ENCODE results near the gene SLC33A1. TPM values are rescaled to one million over a fixed set of nuclear protein-coding genes. Genes with fewer than 3 reads are reported as not detected.

Gene SLC33A1
- total RNA-seq, 1 donor from 2014 or later = 19.8 TPM

GRCh38 chr3:155880286-155880685 lies 26.1 kb upstream of the SLC33A1 start:
- Histone ChIP-seq H3K27me3 (ENCODE audit: control insufficient read depth in 3 of 3, insufficient read depth in 3 of 3, low read length in 3 of 3) (no peaks in the 10 kb centered on the region), H3K36me3 (ENCODE audit: control insufficient read depth in 3 of 3, insufficient read depth in 3 of 3, low read length in 3 of 3) (no peaks in the 10 kb centered on the region), H3K27ac (ENCODE audit: low read depth, low read length) (no peak overlapping the region), H3K4me1 (ENCODE audit: control insufficient read depth in 3 of 3, insufficient read depth in 3 of 3, low read length in 3 of 3) (peaks cover 0 to under 1% (median 0%) of the 10 kb centered on the region in 3 donors), H3K9me3 (ENCODE audit: control insufficient read depth in 3 of 3, low read length in 3 of 3) (no peaks in the 10 kb centered on the region), H3K9ac (ENCODE audit: low read depth in 1 of 3, low read length in 3 of 3) (no peak overlapping the region), H3K4me3 (ENCODE audit: low read length in 3 of 3) (no peak overlapping the region)

DNA sequence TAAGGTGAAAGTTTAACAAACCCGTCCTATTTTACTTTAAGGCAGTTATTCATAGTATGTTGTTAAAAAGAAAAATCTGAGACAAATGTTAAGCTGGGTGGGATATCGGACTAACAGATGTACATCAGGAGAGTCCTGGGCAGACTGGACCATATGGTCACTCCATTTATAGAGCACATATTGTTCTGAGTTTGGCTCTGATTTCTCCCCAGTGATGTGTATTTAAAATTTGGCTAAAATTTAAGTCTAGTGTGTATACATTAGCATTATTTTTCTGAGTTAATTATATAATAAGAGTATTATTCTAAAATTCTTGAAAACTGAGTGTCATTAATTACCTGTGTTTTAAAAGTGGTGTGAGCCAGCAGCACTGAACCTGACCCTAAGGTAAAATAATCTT lies 22.3 kb upstream of the SLC33A1 start:
- Histone ChIP-seq H3K4me1 (ENCODE audit: control insufficient read depth in 3 of 3, insufficient read depth in 3 of 3, low read length in 3 of 3) (peaks cover 6 to 15% (median 7%) of the 10 kb centered on the region in 3 donors), H3K9ac (ENCODE audit: low read depth in 1 of 3, low read length in 3 of 3) (no peak overlapping the region), H3K4me3 (ENCODE audit: low read length in 3 of 3) (no peak overlapping the region), H3K9me3 (ENCODE audit: control insufficient read depth in 3 of 3, low read length in 3 of 3) (no peaks in the 10 kb centered on the region), H3K27ac (ENCODE audit: low read depth, low read length) (no peak overlapping the region), H3K27me3 (ENCODE audit: control insufficient read depth in 3 of 3, insufficient read depth in 3 of 3, low read length in 3 of 3) (no peaks in the 10 kb centered on the region), H3K36me3 (ENCODE audit: control insufficient read depth in 3 of 3, insufficient read depth in 3 of 3, low read length in 3 of 3) (no peaks in the 10 kb centered on the region)

- no peak overlapping the region for H3K27ac ChIP-seq (ENCODE audit: low read depth, low read length)
- H3K4me3 ChIP-seq (ENCODE audit: low read length in 3 of 3) = no peak overlapping the region
- H3K27me3 ChIP-seq (ENCODE audit: control insufficient read depth in 3 of 3, insufficient read depth in 3 of 3, low read length in 3 of 3) = no peaks in the 10 kb centered on the region
- peaks cover 6 to 16% (median 7%) of the 10 kb centered on the region in 3 donors for H3K4me1 ChIP-seq (ENCODE audit: control insufficient read depth in 3 of 3, insufficient read depth in 3 of 3, low read length in 3 of 3)
- H3K9ac ChIP-seq (ENCODE audit: low read depth in 1 of 3, low read length in 3 of 3) = no peak overlapping the region
- H3K9me3 ChIP-seq (ENCODE audit: control insufficient read depth in 3 of 3, low read length in 3 of 3) = no peaks in the 10 kb centered on the region
- H3K36me3 ChIP-seq (ENCODE audit: control insufficient read depth in 3 of 3, insufficient read depth in 3 of 3, low read length in 3 of 3) = no peaks in the 10 kb centered on the region
Observed at GRCh38 chr3:155876037-155876436, 21.8 kb upstream of the SLC33A1 start.

- no peak overlapping the region for H3K27ac ChIP-seq (ENCODE audit: low read depth, low read length)
- no peaks in the 10 kb centered on the region for H3K9me3 ChIP-seq (ENCODE audit: control insufficient read depth in 3 of 3, low read length in 3 of 3)
- no peaks in the 10 kb centered on the region for H3K36me3 ChIP-seq (ENCODE audit: control insufficient read depth in 3 of 3, insufficient read depth in 3 of 3, low read length in 3 of 3)
- H3K9ac ChIP-seq (ENCODE audit: low read depth in 1 of 3, low read length in 3 of 3) = peak overlapping the region in 1 of 3 donors; percentile 88
- no peak overlapping the region for H3K4me3 ChIP-seq (ENCODE audit: low read length in 3 of 3)
- peaks cover 10 to 26% (median 17%) of the 10 kb centered on the region in 3 donors for H3K4me1 ChIP-seq (ENCODE audit: control insufficient read depth in 3 of 3, insufficient read depth in 3 of 3, low read length in 3 of 3)
- no peaks in the 10 kb centered on the region for H3K27me3 ChIP-seq (ENCODE audit: control insufficient read depth in 3 of 3, insufficient read depth in 3 of 3, low read length in 3 of 3)
Observed at GRCh38 chr3:155872904-155873646, 18.8 kb upstream of the SLC33A1 start.

DNA sequence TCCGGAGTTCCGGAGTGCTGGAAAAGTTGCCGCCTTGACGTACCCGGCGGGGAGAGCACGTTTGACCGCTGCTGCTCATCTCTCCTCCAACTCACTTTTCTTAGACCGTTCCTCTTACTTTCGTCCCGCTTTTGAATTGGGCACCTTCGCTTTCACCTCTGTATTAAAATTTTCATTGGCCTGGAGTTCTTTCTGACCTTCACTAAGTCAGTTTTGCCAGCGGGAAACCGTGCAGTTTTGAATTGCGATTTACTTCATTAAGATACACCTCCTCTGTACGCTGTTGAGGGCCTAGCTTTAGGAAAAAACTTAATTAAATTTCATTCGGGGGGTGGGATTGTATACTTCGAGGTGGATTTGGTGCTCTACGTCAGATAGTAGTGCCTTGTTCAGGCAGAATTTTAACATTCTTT lies 17.5 kb upstream of the SLC33A1 start:
- H3K4me3 ChIP-seq (ENCODE audit: low read length in 3 of 3) = peak overlapping the region; percentile 79 to 89 (median 79)

DNA sequence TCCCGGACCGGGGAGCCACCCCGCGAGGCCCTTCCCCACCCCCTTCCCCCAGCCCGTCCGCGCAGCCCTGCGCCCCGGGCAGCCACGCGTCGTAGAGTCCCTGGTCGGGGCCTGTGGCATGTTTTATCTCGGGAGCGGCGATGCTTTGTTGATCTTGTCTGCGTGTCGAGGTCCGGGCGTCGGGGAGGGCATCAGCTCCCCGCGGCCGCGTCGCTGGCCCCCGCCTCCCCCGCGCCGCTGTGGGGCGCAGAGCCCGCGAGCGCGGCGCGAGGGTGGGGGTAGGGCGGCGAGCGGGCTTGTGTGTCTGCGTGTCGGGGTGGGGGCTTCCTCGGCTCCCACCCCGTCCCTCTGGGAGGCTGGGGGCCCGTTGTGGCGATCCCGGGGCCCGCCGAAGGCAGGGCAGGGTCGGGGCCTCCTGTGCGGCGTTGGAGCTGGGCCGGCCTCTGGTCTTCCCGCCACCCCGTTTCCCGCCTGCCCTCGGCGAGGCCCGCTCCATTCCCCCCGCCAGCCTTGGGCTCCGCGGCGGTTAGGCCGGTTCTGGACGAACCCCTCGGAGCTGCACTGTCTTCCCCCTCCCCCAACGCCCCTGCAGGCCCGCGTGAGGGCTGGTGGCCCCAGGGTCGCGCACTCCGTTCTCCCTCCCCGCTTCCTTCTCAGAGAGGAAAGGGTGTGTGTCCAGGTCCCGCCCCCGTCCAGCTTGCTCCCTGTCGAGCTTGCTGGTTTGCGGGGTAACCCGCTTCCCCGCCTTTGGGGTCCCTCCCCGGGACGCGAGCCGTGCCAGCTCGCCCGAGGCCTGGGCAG lies 16.9 kb upstream of the SLC33A1 start:
- Histone ChIP-seq H3K27me3 (ENCODE audit: control insufficient read depth in 3 of 3, insufficient read depth in 3 of 3, low read length in 3 of 3) (no peaks in the 10 kb centered on the region), H3K4me3 (ENCODE audit: low read length in 3 of 3) (peak overlapping the region; percentile 79 to 89 (median 79)), H3K9ac (ENCODE audit: low read depth in 1 of 3, low read length in 3 of 3) (peak overlapping the region; percentile 79 to 88 (median 87)), H3K9me3 (ENCODE audit: control insufficient read depth in 3 of 3, low read length in 3 of 3) (no peaks in the 10 kb centered on the region), H3K27ac (ENCODE audit: low read depth, low read length) (peak overlapping the region; percentile 86), H3K4me1 (ENCODE audit: control insufficient read depth in 3 of 3, insufficient read depth in 3 of 3, low read length in 3 of 3) (peaks cover 10 to 26% (median 17%) of the 10 kb centered on the region in 3 donors), H3K36me3 (ENCODE audit: control insufficient read depth in 3 of 3, insufficient read depth in 3 of 3, low read length in 3 of 3) (no peaks in the 10 kb centered on the region)

More for the DNA sequence above, 17.5 kb upstream of the SLC33A1 start:
- no peaks in the 10 kb centered on the region for H3K27me3 ChIP-seq (ENCODE audit: control insufficient read depth in 3 of 3, insufficient read depth in 3 of 3, low read length in 3 of 3)
- H3K4me1 ChIP-seq (ENCODE audit: control insufficient read depth in 3 of 3, insufficient read depth in 3 of 3, low read length in 3 of 3) = peaks cover 10 to 26% (median 17%) of the 10 kb centered on the region in 3 donors
- H3K9ac ChIP-seq (ENCODE audit: low read depth in 1 of 3, low read length in 3 of 3) = peak overlapping the region; percentile 79 to 88 (median 87)
- no peaks in the 10 kb centered on the region for H3K9me3 ChIP-seq (ENCODE audit: control insufficient read depth in 3 of 3, low read length in 3 of 3)
- peak overlapping the region; percentile 86 for H3K27ac ChIP-seq (ENCODE audit: low read depth, low read length)
- no peaks in the 10 kb centered on the region for H3K36me3 ChIP-seq (ENCODE audit: control insufficient read depth in 3 of 3, insufficient read depth in 3 of 3, low read length in 3 of 3)

DNA sequence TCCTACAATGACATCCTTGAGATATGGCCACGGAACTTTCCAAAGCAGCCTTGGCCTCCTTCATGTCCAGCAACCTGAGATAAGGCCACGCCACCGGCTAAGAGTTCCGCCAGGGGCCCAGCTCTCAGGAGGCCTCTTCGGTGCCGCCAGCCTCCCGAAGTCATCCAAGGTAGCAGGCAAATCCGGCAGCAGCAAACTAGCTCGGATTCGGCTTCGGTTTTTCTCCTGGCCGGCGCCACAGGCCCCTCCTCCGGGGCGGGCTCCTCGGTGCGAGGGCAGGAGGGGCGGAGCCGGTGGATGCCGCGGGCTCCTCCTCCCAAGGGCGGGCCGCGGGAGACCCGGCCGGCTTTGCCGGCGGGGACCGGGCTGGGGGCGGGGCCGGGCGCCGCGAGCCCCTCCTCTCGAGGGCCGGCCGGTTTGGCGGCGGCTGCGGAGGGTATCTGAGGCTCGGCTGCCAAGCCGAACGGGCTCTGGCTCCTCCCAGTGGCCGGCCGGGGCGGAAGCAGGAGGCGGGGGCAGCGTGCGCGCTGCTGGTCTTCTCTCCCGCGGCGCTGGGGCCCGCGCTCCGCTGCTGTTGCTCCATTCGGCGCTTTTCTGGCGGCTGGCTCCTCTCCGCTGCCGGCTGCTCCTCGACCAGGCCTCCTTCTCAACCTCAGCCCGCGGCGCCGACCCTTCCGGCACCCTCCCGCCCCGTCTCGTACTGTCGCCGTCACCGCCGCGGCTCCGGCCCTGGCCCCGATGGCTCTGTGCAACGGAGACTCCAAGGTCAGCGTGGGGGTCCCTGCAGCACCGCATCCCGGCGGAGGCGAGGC lies 16.1 kb upstream of the SLC33A1 start, which contains the start of gene GMPS:
Gene GMPS (plus strand): TSS at position 518 of the 812 bp plus-strand sequence. CDS start 221 bp downstream, at position 739.
- Histone ChIP-seq H3K27ac (ENCODE audit: low read depth, low read length) (peak within 1 kb of the TSS; percentile 86), H3K4me3 (ENCODE audit: low read length in 3 of 3) (peak within 1 kb of the TSS; percentile 79 to 89 (median 89)), H3K36me3 (ENCODE audit: control insufficient read depth in 3 of 3, insufficient read depth in 3 of 3, low read length in 3 of 3) (no peaks in the 10 kb centered on the region), H3K27me3 (ENCODE audit: control insufficient read depth in 3 of 3, insufficient read depth in 3 of 3, low read length in 3 of 3) (no peaks in the 10 kb centered on the region), H3K9ac (ENCODE audit: low read depth in 1 of 3, low read length in 3 of 3) (peak within 1 kb of the TSS; percentile 87 to 90 (median 88)), H3K4me1 (ENCODE audit: control insufficient read depth in 3 of 3, insufficient read depth in 3 of 3, low read length in 3 of 3) (peaks cover 10 to 26% (median 17%) of the 10 kb centered on the region in 3 donors), H3K9me3 (ENCODE audit: control insufficient read depth in 3 of 3, low read length in 3 of 3) (no peaks in the 10 kb centered on the region)

DNA sequence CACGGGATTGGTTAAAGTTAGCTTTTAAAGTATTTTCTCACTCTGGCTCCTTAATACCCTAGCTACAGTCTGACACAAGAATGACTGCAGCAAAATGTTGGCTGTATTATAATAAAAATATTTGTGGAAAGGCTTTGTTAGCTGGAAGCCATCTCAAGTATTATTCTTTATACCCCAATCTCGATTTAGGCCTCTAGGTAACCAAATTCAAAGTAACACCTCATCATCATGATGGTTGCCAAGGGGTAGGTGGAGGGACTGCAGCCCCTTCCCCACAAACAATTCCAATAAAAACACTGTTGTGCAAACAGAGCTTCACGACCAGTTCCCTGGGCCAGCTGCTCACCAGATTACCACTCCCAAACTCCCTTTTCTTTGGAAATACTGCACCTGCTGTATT lies 15.5 kb upstream of the SLC33A1 start:
- H3K27ac ChIP-seq (ENCODE audit: low read depth, low read length) = peak overlapping the region; percentile 80
- H3K9me3 ChIP-seq (ENCODE audit: control insufficient read depth in 3 of 3, low read length in 3 of 3) = no peaks in the 10 kb centered on the region
- H3K4me1 ChIP-seq (ENCODE audit: control insufficient read depth in 3 of 3, insufficient read depth in 3 of 3, low read length in 3 of 3) = peaks cover 10 to 21% (median 17%) of the 10 kb centered on the region in 3 donors
- H3K4me3 ChIP-seq (ENCODE audit: low read length in 3 of 3) = peak overlapping the region; percentile 73 to 89 (median 74)
- no peaks in the 10 kb centered on the region for H3K36me3 ChIP-seq (ENCODE audit: control insufficient read depth in 3 of 3, insufficient read depth in 3 of 3, low read length in 3 of 3)
- H3K9ac ChIP-seq (ENCODE audit: low read depth in 1 of 3, low read length in 3 of 3) = peak overlapping the region; percentile 86 to 90 (median 87)
- H3K27me3 ChIP-seq (ENCODE audit: control insufficient read depth in 3 of 3, insufficient read depth in 3 of 3, low read length in 3 of 3) = no peaks in the 10 kb centered on the region

GRCh38 chr3:155863072-155863784 lies 9.0 kb upstream of the SLC33A1 start:
- Histone ChIP-seq H3K36me3 (ENCODE audit: control insufficient read depth in 3 of 3, insufficient read depth in 3 of 3, low read length in 3 of 3) (no peaks in the 10 kb centered on the region), H3K27ac (ENCODE audit: low read depth, low read length) (no peak overlapping the region), H3K9ac (ENCODE audit: low read depth in 1 of 3, low read length in 3 of 3) (no peak overlapping the region), H3K4me1 (ENCODE audit: control insufficient read depth in 3 of 3, insufficient read depth in 3 of 3, low read length in 3 of 3) (no peaks in the 10 kb centered on the region), H3K27me3 (ENCODE audit: control insufficient read depth in 3 of 3, insufficient read depth in 3 of 3, low read length in 3 of 3) (no peaks in the 10 kb centered on the region), H3K4me3 (ENCODE audit: low read length in 3 of 3) (no peak overlapping the region), H3K9me3 (ENCODE audit: control insufficient read depth in 3 of 3, low read length in 3 of 3) (no peaks in the 10 kb centered on the region)

All from skeletal muscle tissue (tissue), 4 donors.